GM12874 (cell line): Measurements from ENCODE around the gene RHOBTB3.

Experiments
- TF ChIP-seq, protein P1 (sequence below): IDR thresholded peaks from 2 replicates; pipeline ENCODE4 v1.5.1; 2011; ENCODE audit warnings: low read depth, mild to moderate bottlenecking, control low read depth, low read length, moderate library complexity; ENCODE audit not compliant: insufficient read depth

The RHOBTB3 gene

DNA sequence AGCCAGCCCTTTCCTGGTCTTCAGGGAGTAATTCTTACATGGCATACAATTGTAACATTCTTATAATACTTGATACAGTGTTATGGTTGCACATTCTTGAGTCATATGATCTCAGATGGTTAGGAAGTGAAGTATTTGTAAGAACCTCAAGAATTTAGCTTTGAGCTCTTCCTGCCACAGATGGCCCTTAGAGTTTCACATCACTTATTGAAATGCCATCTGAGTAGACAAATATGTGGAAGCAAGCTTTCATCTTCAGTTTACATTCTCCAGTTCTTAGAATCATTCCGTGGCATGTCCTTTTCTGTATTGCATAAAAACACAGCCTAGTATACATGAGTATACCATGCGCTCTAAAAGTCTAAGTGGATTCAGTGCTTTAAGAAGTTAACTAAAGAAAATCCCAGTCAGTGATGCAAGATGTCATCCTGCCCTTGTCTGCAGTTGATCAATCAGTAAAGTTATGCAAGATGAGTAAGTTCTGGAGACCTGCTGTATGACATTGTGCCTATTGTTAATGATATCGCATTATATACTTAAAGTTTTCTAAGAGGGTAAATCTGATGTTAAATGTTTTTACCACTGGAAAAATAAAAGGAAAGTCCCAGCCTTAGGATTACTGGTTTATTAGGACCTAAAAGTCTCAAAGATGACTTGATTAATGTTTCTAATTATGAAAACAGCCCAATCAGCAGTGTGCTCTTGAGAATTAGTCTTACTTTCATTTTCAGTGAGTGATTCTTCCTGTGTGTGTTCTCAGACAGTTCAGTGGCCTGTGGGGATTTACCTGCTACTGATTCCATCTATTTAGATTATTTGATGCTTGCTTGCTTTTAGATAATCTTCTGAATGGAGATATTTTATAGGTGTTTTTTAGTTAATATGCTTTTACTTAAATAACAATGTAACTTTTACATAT lies 29.4 kb downstream of the RHOBTB3 start:
- TF ChIP-seq, protein P1, sequence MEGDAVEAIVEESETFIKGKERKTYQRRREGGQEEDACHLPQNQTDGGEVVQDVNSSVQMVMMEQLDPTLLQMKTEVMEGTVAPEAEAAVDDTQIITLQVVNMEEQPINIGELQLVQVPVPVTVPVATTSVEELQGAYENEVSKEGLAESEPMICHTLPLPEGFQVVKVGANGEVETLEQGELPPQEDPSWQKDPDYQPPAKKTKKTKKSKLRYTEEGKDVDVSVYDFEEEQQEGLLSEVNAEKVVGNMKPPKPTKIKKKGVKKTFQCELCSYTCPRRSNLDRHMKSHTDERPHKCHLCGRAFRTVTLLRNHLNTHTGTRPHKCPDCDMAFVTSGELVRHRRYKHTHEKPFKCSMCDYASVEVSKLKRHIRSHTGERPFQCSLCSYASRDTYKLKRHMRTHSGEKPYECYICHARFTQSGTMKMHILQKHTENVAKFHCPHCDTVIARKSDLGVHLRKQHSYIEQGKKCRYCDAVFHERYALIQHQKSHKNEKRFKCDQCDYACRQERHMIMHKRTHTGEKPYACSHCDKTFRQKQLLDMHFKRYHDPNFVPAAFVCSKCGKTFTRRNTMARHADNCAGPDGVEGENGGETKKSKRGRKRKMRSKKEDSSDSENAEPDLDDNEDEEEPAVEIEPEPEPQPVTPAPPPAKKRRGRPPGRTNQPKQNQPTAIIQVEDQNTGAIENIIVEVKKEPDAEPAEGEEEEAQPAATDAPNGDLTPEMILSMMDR = no peak

DNA sequence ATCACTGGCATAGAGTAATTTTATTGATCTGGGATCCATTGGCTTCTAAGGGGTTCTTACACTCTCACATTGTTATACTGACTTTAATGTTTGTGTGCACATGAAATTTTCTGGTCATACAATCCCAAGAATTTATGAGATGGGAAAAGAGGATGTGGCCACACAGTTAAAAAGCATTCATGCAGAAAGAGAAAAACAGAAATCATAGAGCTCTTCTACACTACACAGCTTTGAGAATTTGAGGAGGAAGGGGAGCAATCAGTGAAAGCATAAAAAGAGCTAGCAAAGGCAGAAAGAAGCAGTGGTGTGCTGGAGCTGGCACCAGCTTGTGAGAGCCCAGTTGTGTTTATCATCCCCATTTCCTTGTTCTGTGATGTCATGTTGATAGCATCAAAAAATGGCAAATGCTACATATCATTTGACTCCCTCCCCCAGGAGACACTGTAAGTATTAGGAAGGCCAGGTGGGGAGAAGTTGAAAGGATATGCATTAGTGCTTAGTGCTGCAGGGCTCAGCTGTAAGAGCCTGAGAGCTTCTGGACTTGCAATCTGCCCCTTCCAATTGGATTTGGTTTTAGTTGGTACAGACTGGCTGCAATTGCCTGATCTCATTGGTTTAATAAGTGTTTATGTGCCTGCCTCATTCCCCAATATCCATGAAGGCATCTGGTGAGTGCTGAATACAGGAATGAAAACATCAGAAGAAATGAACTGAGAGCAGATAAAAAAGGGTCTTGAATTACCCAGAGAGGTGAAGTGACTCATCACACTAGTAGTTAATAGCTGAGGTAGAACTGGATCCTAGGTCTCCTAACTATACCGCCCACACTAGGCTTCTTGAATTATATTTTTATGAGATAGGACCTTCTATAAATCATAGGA lies 30.9 kb downstream of the RHOBTB3 start:
- TF ChIP-seq, protein P1 = no peak

DNA sequence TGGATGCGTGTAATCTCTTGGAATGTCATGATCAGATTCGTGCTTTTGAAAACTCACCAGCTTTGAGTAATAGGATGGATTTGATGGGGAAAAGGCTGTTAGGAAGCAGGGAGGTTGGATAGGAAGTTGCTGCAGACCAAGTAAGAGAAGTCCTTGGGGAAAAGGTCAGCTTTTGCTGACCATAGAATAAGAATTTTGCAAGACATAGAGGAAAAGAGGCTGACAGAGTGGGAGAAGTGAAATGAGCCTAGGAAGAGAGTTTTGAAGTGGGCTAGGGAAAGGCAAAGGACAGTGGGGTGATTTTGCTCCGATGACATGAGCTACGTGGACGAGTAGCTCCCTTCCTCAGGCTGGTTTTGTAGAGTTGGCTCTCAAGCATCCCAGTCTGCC lies 31.5 kb downstream of the RHOBTB3 start:
- TF ChIP-seq, protein P1 = no peak

DNA sequence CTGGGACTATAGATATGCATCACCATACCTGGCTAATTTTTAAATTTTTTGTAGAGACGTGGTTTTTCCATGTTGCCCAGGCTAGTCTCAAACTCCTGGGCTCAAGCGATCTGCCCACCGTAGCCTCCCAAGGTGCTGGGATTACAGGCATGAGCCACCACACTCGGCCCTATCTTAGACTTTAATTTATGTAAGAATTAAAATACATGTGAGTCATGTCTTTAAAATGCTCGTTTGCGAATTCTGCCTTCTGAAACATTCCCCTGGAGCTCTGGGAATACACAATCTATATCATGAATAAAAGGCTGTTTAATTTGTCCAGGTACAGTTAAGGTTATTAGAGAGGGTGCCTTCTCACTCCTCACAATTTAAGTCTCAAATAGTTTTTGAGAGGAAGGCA lies 32.8 kb downstream of the RHOBTB3 start:
- TF ChIP-seq, protein P1 = no peak

DNA sequence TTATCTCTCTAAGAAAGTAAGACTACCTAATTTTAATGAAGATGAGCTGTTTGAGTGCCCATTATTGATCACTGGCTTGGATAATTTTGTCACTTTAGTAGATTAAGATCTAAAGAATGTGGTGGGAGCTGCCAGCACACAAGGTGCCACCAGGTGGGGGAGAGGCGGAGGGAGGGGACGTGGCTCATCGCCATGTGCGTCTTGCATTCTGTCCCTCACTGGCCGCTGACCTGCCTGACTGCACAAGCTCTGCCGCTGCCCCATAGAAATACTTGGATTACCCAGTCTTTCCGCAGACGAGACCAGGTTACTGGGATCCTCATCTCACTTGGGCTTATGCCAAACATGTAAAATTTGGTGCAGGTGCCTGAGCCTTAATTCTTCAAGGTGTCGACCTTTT lies 37.6 kb downstream of the RHOBTB3 start:
- TF ChIP-seq, protein P1 = no peak

DNA sequence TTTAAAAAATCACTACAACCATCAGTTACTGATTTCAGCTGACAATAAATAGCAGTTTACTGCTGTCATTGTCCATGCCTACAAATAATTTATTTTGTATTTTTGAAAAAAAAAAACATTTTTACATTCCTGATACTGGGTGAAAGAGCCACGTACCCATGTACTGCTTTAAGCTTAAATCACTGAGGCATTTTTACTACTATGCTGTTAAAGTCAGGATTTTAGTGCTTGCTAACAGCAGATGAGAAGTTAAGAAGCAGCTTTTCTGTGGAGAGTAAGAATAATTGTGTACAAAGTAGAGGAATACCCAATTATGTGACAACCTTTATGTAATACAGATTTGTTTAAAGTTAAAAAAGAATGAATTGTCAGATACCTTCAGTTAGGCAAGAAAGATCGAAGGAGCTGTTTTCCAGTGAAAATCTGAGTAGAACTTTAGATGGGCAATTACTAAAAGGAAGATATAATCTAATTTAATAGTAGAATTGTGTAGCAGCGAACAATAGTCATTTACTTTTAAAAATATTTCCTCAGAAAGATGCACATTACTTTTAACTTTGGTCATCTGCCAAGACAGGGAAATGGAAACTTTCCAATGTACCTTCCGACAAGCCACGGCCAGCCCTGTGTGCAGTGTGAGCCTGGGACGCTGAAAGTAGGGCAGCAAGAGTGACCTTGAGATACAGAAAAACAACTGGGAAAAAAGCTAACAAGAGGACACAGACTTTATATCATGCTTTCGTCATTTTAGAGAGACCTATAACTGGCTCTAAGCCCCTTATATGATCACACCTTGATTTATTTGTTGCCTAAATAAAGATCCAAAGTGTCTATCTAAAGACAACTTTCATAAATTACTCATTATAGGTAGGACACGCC lies 39.9 kb downstream of the RHOBTB3 start:
- TF ChIP-seq, protein P1 = no peak
